Type B pancreatic cell (in vitro differentiated cells): Measurements from ENCODE around the gene HES6. TPM values are rescaled to one million over a fixed set of nuclear protein-coding genes. Genes with fewer than 3 reads are reported as not detected.
A peak's percentile ranks its signal among the peaks of the same experiment; 100 is the strongest.

Experiments used
- DNase-seq: peaks from one replicate; pipeline ENCODE4 v3.0.0; 2021; ENCODE audit warnings: mixed read lengths; ENCODE audit not compliant: unreplicated experiment; ENCODE audit errors: extremely low spot score
- H3K27ac Mint-ChIP-seq: 2 replicates; pipeline ENCODE4 v1.8.0; 2021; ENCODE audit warnings: mild to moderate bottlenecking, mixed read lengths
- H3K27me3 Mint-ChIP-seq: 2 replicates; pipeline ENCODE4 v1.8.0; 2021; ENCODE audit warnings: mixed read lengths
- H3K36me3 Mint-ChIP-seq: 2 replicates; pipeline ENCODE4 v1.8.0; 2021; ENCODE audit warnings: mixed read lengths
- H3K4me1 Mint-ChIP-seq: one replicate; pipeline ENCODE4 v1.8.0; 2021; ENCODE audit warnings: mixed read lengths; ENCODE audit not compliant: unreplicated experiment
- H3K4me3 Mint-ChIP-seq: 2 replicates; pipeline ENCODE4 v1.8.0; 2021; ENCODE audit warnings: mild to moderate bottlenecking, mixed read lengths
- H3K9me3 Mint-ChIP-seq: 2 replicates; pipeline ENCODE4 v1.8.0; 2021; ENCODE audit warnings: mixed read lengths
- CTCF ChIP-seq: fragments of 200-600 bp; sonication (generic); conservative IDR thresholded peaks from 2 replicates; pipeline ENCODE4 v1.5.0; 2021; ENCODE audit warnings: antibody characterized with exemption, mild to moderate bottlenecking
- total RNA-seq: library from RNA; stranded (reverse); gene quantifications from 2 replicates; pipeline ENCODE4 v1.2.1, GENCODE V29; 2021; ENCODE audit warnings: low replicate concordance

Gene HES6
- total RNA-seq, 1 donor from 2014 or later: 24.4 TPM

- TF ChIP-seq CTCF: no peak
- Mint-ChIP-seq H3K4me3 (no peak overlapping the region), H3K4me1 (peaks cover 6% of the 10 kb centered on the region), H3K36me3 (peaks cover 10% of the 10 kb centered on the region), H3K9me3 (no peaks in the 10 kb centered on the region), H3K27ac (no peak overlapping the region), H3K27me3 (no peaks in the 10 kb centered on the region)
- DNase-seq: no peak
Measured at GRCh38 chr2:238270606-238271005, 30.8 kb upstream of the HES6 start.

GRCh38 chr2:238269741-238270140 lies 29.9 kb upstream of the HES6 start:
- Mint-ChIP-seq H3K9me3 (no peaks in the 10 kb centered on the region), H3K27ac (no peak overlapping the region), H3K4me1 (peaks cover 6% of the 10 kb centered on the region), H3K36me3 (peaks cover 10% of the 10 kb centered on the region), H3K27me3 (no peaks in the 10 kb centered on the region), H3K4me3 (no peak overlapping the region)
- no peak for DNase-seq
- TF ChIP-seq CTCF: no peak

- TF ChIP-seq CTCF: no peak
- Mint-ChIP-seq H3K27me3 (no peaks in the 10 kb centered on the region), H3K27ac (no peak overlapping the region), H3K36me3 (peaks cover 11% of the 10 kb centered on the region), H3K4me3 (no peak overlapping the region), H3K4me1 (peaks cover 13% of the 10 kb centered on the region), H3K9me3 (no peaks in the 10 kb centered on the region)
- no peak for DNase-seq
Measured at GRCh38 chr2:238267884-238268680, 28.2 kb upstream of the HES6 start.

- H3K27ac Mint-ChIP-seq: peak overlapping the region; percentile 13
- peaks cover 17% of the 10 kb centered on the region for H3K4me1 Mint-ChIP-seq
- H3K9me3 Mint-ChIP-seq: no peaks in the 10 kb centered on the region
- no peak overlapping the region for H3K4me3 Mint-ChIP-seq
- H3K36me3 Mint-ChIP-seq: peaks cover 8% of the 10 kb centered on the region
- DNase-seq: no peak
- no peak for TF ChIP-seq CTCF
- no peaks in the 10 kb centered on the region for H3K27me3 Mint-ChIP-seq
Measured at GRCh38 chr2:238267341-238267710, 27.5 kb upstream of the HES6 start.

GRCh38 chr2:238265605-238266004 lies 25.8 kb upstream of the HES6 start:
- no peak overlapping the region for H3K27ac Mint-ChIP-seq
- no peaks in the 10 kb centered on the region for H3K9me3 Mint-ChIP-seq
- no peak overlapping the region for H3K4me3 Mint-ChIP-seq
- no peak for DNase-seq
- H3K36me3 Mint-ChIP-seq: peaks cover 3% of the 10 kb centered on the region
- peaks cover 15% of the 10 kb centered on the region for H3K4me1 Mint-ChIP-seq
- TF ChIP-seq CTCF: no peak
- H3K27me3 Mint-ChIP-seq: no peaks in the 10 kb centered on the region
